HCT116 (cell line): ENCODE data around the gene C19orf85. TPM values are rescaled to one million over a fixed set of nuclear protein-coding genes. Genes with fewer than 3 reads are reported as not detected.

Experiments
- ATAC-seq: fragments of 200-7000 bp; cut with Tn5 transposase; 2 replicates; pipeline ENCODE4 v1.9.1; 2020; ENCODE audit warnings: mild to moderate bottlenecking, moderate library complexity
- BruUV-seq: library from RNA; stranded (reverse); fragments of 400-500 nt; replicated peaks from 2 replicates; lab custom pipeline; 2021; lab: Mats Ljungman, UMichigan
- CTCF ChIA-PET: fragments of 300-600 bp; sonication (Branson Sonifier 250); formaldehyde crosslinking; loops from one replicate; lab custom pipeline; 2021; ENCODE audit warnings: antibody characterized with exemption; lab: Charles Lee
- POLR2A ChIA-PET: fragments of 300-600, 350-600 bp; sonication (Branson Sonifier 250); formaldehyde crosslinking; loops from one replicate; lab custom pipeline; 2021; ENCODE audit warnings: antibody characterized with exemption; lab: Charles Lee
- RAD21 ChIA-PET, 2 experiments: fragments of 300-600 bp; sonication (Branson Sonifier 250); formaldehyde crosslinking; loops; one replicate each; lab custom pipeline; 2023; ENCODE audit warnings: low total read pairs in 2 of 2; ENCODE audit not compliant: uncharacterized antibody in 2 of 2, unreplicated experiment in 2 of 2, low non-redundant PET in 1 of 2; lab: Charles Lee
- DNase-seq: peaks from one replicate; pipeline ENCODE4 v3.0.0-alpha.2; 2010; ENCODE audit warnings: low read depth, low spot score
- H2AFZ ChIP-seq: fragments of 200-600 bp; shearing (Covaris generic), sonication (generic); 2 replicates; pipeline ENCODE4 v1.6.1; 2017; ENCODE audit warnings: low read depth, mixed run types, mixed read lengths, antibody characterized with exemption, low read length; ENCODE audit not compliant: poor library complexity, severe bottlenecking
- H3K27ac ChIP-seq: 2 replicates; pipeline ENCODE4 v1.5.1; 2012; ENCODE audit warnings: low read depth, low read length
- H3K27me3 ChIP-seq: fragments of 200-600 bp; sonication (generic); 2 replicates; pipeline ENCODE4 v1.6.1; 2016; ENCODE audit warnings: mixed run types, low read length, mixed read lengths; ENCODE audit not compliant: insufficient read depth
- H3K36me3 ChIP-seq, 2 experiments: fragments of 200-500 bp in 1 of 2; fragments of 200-600 bp in 1 of 2; sonication (Bioruptor generic) in 1 of 2; sonication (generic) in 1 of 2; 2 replicates each; pipeline versions ENCODE4 v1.5.1 to v1.6.1; 2014 to 2016; ENCODE audit warnings: low read length in 2 of 2, inconsistent platforms in 1 of 2, mixed read lengths in 1 of 2, mixed run types in 1 of 2; ENCODE audit not compliant: insufficient read depth in 2 of 2, control insufficient read depth in 1 of 2
- H3K4me1 ChIP-seq, 2 experiments: fragments of 200-600 bp in 1 of 2; sonication (generic) in 1 of 2; 2 replicates each; pipeline versions ENCODE4 v1.5.1 to v1.6.1; 2012 to 2017; ENCODE audit warnings: low read length in 2 of 2, inconsistent platforms in 1 of 2, mild to moderate bottlenecking in 1 of 2, mixed read lengths in 1 of 2, mixed run types in 1 of 2, moderate library complexity in 1 of 2; ENCODE audit not compliant: insufficient read depth in 2 of 2, control insufficient read depth in 1 of 2
- H3K4me2 ChIP-seq: fragments of 200-600 bp; sonication (generic); 2 replicates; pipeline ENCODE4 v1.6.1; 2017; ENCODE audit warnings: mixed run types, low read length, mixed read lengths
- H3K4me3 ChIP-seq, 2 experiments: fragments of 200-600 bp in 1 of 2; sonication (generic) in 1 of 2; replicated peaks in 1 of 2; 2 replicates each; pipeline ENCODE4 v1.5.1; 2011 to 2016; ENCODE audit warnings: low read length in 2 of 2, control low read depth in 1 of 2, low read depth in 1 of 2, mild to moderate bottlenecking in 1 of 2, mixed read lengths in 1 of 2, mixed run types in 1 of 2
- H3K79me2 ChIP-seq: fragments of 200-600 bp; sonication (generic); 2 replicates; pipeline ENCODE4 v1.6.1; 2017; ENCODE audit warnings: mild to moderate bottlenecking, mixed run types, low read length, moderate library complexity, mixed read lengths; ENCODE audit not compliant: insufficient read depth
- H3K9ac ChIP-seq: fragments of 200-600 bp; sonication (generic); 2 replicates; pipeline ENCODE4 v1.6.1; 2016; ENCODE audit warnings: low read length, mixed read lengths
- H3K9me2 ChIP-seq: fragments of 200-600 bp; sonication (generic), shearing (Covaris generic); 2 replicates; pipeline ENCODE4 v1.6.1; 2017; ENCODE audit warnings: mixed run types, mild to moderate bottlenecking, moderate library complexity; ENCODE audit not compliant: insufficient read depth
- H3K9me3 ChIP-seq, 2 experiments: fragments of 200-500 bp in 1 of 2; fragments of 200-600 bp in 1 of 2; sonication (Bioruptor generic) in 1 of 2; sonication (generic) in 1 of 2; 2 replicates each; pipeline ENCODE4 v1.6.1; 2014 to 2017; ENCODE audit warnings: low read length in 2 of 2, mixed read lengths in 2 of 2, inconsistent platforms in 1 of 2, low read depth in 1 of 2, mild to moderate bottlenecking in 1 of 2, mixed run types in 1 of 2, moderate library complexity in 1 of 2; ENCODE audit not compliant: control insufficient read depth in 1 of 2, insufficient read depth in 1 of 2
- H4K20me1 ChIP-seq: fragments of 200-600 bp; sonication (generic), shearing (Covaris generic); 2 replicates; pipeline ENCODE4 v1.6.1; 2017; ENCODE audit warnings: mixed run types, mild to moderate bottlenecking, moderate library complexity; ENCODE audit not compliant: insufficient read depth
- ATF3 ChIP-seq: IDR thresholded peaks from 2 replicates; pipeline ENCODE4 v1.6.1; 2012
- CBX3 ChIP-seq: IDR thresholded peaks from 2 replicates; pipeline ENCODE4 v1.6.1; 2012; ENCODE audit warnings: low read depth
- CTCF ChIP-seq, 3 experiments: fragments of 200-600 bp in 1 of 3; sonication (generic) in 1 of 3; IDR thresholded peaks in 2 of 3; conservative IDR thresholded peaks in 1 of 3; 2 replicates each; pipeline ENCODE4 v1.5.1; 2012 to 2017; ENCODE audit warnings: low read depth in 2 of 3, low read length in 2 of 3, antibody characterized with exemption in 1 of 3, borderline replicate concordance in 1 of 3, control low read depth in 1 of 3, mild to moderate bottlenecking in 1 of 3, mixed read lengths in 1 of 3, mixed run types in 1 of 3, moderate library complexity in 1 of 3; ENCODE audit not compliant: insufficient read depth in 1 of 3
- EGR1 ChIP-seq: IDR thresholded peaks from 2 replicates; pipeline ENCODE4 v1.6.1; 2012; ENCODE audit warnings: low read depth
- ELF1 ChIP-seq: IDR thresholded peaks from 2 replicates; pipeline ENCODE4 v1.6.1; 2012; ENCODE audit warnings: low read depth, borderline replicate concordance
- EZH2 ChIP-seq: fragments of 200-600 bp; sonication (generic); IDR thresholded peaks from 2 replicates; pipeline ENCODE4 v1.6.1; 2017; ENCODE audit warnings: antibody characterized with exemption, mixed run types
- EZH2phosphoT487 ChIP-seq: fragments of 200-600 bp; IDR thresholded peaks from 2 replicates; pipeline ENCODE4 v1.6.1; 2018; ENCODE audit warnings: antibody characterized with exemption, borderline replicate concordance
- FOSL1 ChIP-seq: IDR thresholded peaks from 2 replicates; pipeline ENCODE4 v1.6.1; 2012; ENCODE audit warnings: low read depth
- RAD21 ChIP-seq: IDR thresholded peaks from 2 replicates; pipeline ENCODE4 v1.6.1; 2012; ENCODE audit warnings: low read depth, mild to moderate bottlenecking
- SIN3A ChIP-seq: IDR thresholded peaks from 2 replicates; pipeline ENCODE4 v1.6.1; 2012; ENCODE audit warnings: low read depth
- SRF ChIP-seq: IDR thresholded peaks from 2 replicates; pipeline ENCODE4 v1.6.1; 2012; ENCODE audit warnings: low read depth
- TCF7L2 ChIP-seq: IDR thresholded peaks from 2 replicates; pipeline ENCODE4 v1.7.0; 2011; ENCODE audit warnings: borderline replicate concordance, inconsistent platforms; ENCODE audit not compliant: insufficient read depth, insufficient read length; ENCODE audit errors: extremely low read depth
- ZNF274 ChIP-seq: fragments of 200-500 bp; sonication (Bioruptor generic); IDR thresholded peaks from 2 replicates; pipeline ENCODE4 v1.6.1; 2014; ENCODE audit warnings: mild to moderate bottlenecking, low read depth, low read length, inconsistent platforms
- intact Hi-C: fragments of 100-400 bp; cut with micrococcal nuclease; formaldehyde crosslinking; loops from 2 replicates; pipeline ENCODE4 v1.10.0; 2022
- total RNA-seq: library from RNA; stranded (reverse); gene quantifications from one replicate; pipeline ENCODE4 v1.2.1, GENCODE V29; 2021; ENCODE audit not compliant: unreplicated experiment
- TF ChIP-seq, protein P1 (sequence below): IDR thresholded peaks from 2 replicates; pipeline ENCODE4 v1.6.1; 2012; ENCODE audit warnings: low read depth

The C19orf85 gene
- total RNA-seq, 1 experiment from 2014 or later = 0.34 TPM

DNA sequence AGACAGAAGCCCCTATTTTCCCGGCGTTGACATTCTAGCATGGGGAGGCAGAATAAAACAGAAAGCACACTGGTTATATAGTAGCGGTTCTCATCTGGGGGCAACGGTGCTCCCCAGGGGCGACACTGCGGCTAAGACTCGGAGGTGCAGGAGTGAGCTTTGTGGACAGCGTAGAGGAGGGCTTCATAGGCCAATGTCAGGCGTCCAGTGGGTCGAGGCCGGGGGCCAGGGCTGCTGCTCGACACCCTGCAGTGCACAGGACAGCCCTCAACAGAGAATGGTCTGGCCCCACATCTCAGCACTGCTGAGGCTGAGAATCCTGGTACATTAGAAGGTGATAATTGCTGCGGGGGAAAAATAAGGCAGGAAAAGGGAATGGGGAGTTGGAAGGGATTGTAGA, 13.4 kb upstream of the C19orf85 start:
- no peak for ATAC-seq
- H3K27me3 ChIP-seq = no peaks in the 10 kb centered on the region
- peak overlapping the region; percentile 76 for H3K4me2 ChIP-seq
- CTCF ChIA-PET = interaction anchor here (2.6 kb wide), 1 partner anchor 27 kb away, joined by 15 read pairs; no protein-coding TSS in a partner anchor
- H3K36me3 ChIP-seq = no peaks in the 10 kb centered on the region
- RAD21 ChIA-PET = no interaction called here
- peaks cover 34 to 46% of the 10 kb centered on the region in 2 experiments for H3K4me1 ChIP-seq
- TSS peak; percentile 10 for BruUV-seq
- H3K4me3 ChIP-seq = peak overlapping the region; percentile 63 to 73
- H3K79me2 ChIP-seq = peaks cover 21% of the 10 kb centered on the region
- POLR2A ChIA-PET = no interaction called here
- no peaks in the 10 kb centered on the region for H3K9me2 ChIP-seq
- intact Hi-C loops = no loop called here
- H3K9me3 ChIP-seq = no peaks in the 10 kb centered on the region
- H3K9ac ChIP-seq = peak overlapping the region; percentile 90
- TF ChIP-seq CTCF (IDR thresholded peaks at IDR 0.05 in 2 of 3, conservative IDR thresholded peaks at IDR 0.05 in 1 of 3; ENCODE audit: borderline replicate concordance in 1 of 3, insufficient read depth in 1 of 3, low read depth in 2 of 3, low read length in 2 of 3) (no peak), SIN3A (no peak), SRF (no peak), RAD21 (no peak), TCF7L2 (no peak), EZH2phosphoT487 (no peak), EGR1 (no peak), FOSL1 (no peak), CBX3 (no peak), ELF1 (no peak), ZNF274 (no peak), EZH2 (no peak), ATF3 (no peak)
- TF ChIP-seq, protein P1, sequence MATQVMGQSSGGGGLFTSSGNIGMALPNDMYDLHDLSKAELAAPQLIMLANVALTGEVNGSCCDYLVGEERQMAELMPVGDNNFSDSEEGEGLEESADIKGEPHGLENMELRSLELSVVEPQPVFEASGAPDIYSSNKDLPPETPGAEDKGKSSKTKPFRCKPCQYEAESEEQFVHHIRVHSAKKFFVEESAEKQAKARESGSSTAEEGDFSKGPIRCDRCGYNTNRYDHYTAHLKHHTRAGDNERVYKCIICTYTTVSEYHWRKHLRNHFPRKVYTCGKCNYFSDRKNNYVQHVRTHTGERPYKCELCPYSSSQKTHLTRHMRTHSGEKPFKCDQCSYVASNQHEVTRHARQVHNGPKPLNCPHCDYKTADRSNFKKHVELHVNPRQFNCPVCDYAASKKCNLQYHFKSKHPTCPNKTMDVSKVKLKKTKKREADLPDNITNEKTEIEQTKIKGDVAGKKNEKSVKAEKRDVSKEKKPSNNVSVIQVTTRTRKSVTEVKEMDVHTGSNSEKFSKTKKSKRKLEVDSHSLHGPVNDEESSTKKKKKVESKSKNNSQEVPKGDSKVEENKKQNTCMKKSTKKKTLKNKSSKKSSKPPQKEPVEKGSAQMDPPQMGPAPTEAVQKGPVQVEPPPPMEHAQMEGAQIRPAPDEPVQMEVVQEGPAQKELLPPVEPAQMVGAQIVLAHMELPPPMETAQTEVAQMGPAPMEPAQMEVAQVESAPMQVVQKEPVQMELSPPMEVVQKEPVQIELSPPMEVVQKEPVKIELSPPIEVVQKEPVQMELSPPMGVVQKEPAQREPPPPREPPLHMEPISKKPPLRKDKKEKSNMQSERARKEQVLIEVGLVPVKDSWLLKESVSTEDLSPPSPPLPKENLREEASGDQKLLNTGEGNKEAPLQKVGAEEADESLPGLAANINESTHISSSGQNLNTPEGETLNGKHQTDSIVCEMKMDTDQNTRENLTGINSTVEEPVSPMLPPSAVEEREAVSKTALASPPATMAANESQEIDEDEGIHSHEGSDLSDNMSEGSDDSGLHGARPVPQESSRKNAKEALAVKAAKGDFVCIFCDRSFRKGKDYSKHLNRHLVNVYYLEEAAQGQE = no peak
- no peak for DNase-seq
- no peaks in the 10 kb centered on the region for H4K20me1 ChIP-seq
- H3K27ac ChIP-seq = no peak overlapping the region
- H2AFZ ChIP-seq = no peak overlapping the region
